Measurements from ENCODE around the gene ARHGDIG.

DNA sequence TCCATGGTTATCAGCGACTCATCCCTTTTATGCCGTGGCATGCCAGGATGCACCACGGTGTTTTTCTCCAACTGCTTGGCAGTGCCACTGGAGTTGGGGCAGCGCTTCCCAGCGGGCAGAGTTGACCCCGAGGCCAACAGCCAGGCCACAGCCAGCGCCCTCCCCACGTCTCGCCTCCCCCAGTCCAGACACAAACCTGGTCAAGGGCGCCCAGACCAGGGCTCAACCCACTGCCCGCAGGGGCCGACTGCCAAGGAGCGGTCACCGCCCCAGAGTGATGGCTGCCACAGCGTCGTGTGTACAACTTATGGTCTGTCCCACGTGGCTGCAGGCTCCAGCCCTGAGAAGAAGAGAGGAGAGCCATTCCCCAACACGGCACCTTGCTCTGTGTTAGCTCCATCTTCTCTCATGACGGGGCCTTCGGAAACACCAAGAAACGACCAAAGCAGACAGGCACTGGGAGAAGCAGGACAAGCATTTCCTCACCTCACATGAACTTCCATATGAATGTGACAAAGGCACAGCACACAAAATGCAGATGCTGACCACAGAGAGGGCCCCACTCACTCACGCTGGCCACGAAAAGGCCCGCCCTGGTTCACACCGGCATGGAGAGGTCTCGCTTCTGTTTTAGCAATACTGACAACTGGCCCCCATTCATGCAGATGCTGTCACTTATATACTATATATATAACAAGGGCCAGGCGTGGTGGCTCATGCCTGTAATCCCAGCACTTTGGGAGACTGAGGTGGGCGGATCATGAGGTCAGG lies 45.2 kb downstream of the ARHGDIG start:
- TF ChIP-seq, protein P1, sequence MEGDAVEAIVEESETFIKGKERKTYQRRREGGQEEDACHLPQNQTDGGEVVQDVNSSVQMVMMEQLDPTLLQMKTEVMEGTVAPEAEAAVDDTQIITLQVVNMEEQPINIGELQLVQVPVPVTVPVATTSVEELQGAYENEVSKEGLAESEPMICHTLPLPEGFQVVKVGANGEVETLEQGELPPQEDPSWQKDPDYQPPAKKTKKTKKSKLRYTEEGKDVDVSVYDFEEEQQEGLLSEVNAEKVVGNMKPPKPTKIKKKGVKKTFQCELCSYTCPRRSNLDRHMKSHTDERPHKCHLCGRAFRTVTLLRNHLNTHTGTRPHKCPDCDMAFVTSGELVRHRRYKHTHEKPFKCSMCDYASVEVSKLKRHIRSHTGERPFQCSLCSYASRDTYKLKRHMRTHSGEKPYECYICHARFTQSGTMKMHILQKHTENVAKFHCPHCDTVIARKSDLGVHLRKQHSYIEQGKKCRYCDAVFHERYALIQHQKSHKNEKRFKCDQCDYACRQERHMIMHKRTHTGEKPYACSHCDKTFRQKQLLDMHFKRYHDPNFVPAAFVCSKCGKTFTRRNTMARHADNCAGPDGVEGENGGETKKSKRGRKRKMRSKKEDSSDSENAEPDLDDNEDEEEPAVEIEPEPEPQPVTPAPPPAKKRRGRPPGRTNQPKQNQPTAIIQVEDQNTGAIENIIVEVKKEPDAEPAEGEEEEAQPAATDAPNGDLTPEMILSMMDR (IDR thresholded peaks at IDR 0.05) = no peak
- no peak for TF ChIP-seq POLR2A (IDR thresholded peaks at IDR 0.05)

All from esophagus squamous epithelium (tissue), 4 donors.